AG20443 (cell line): ENCODE measurements around the gene ANKRD39.
A peak's percentile ranks its signal among the peaks of the same experiment; 100 is the strongest.
"Not testable (repeated sequence)": the region's sequence is repeated elsewhere in the genome, so short reads cannot be mapped to it uniquely, and the experiment has no call there.

Experiments used
- DNase-seq: peaks from one replicate; pipeline ENCODE4 v3.0.0; 2012; ENCODE audit warnings: low spot score, mixed read lengths

Gene ANKRD39

GRCh38 chr2:96870626-96871255 is 12.9 kb upstream of the ANKRD39 start:
- no peak for DNase-seq

GRCh38 chr2:96869822-96870625 is 12.2 kb upstream of the ANKRD39 start, which contains the start of gene SEMA4C:
SEMA4C (minus strand) TSS chr2:96870080; CDS start chr2:96867886, 2,194 bp downstream.
- DNase-seq = peak; percentile 75

- DNase-seq = peak; percentile 88
These were observed 11.5 kb upstream of the ANKRD39 start for GRCh38 chr2:96869281-96869821.

GRCh38 chr2:96868555-96869280 is 10.9 kb upstream of the ANKRD39 start:
- DNase-seq = peak; percentile 94

GRCh38 chr2:96867756-96868554 is 10.1 kb upstream of the ANKRD39 start:
- no peak for DNase-seq

- no peak for DNase-seq
These were observed 9.4 kb upstream of the ANKRD39 start for GRCh38 chr2:96866986-96867755.

- DNase-seq = no peak
These were observed 8.8 kb upstream of the ANKRD39 start for GRCh38 chr2:96866586-96866985.

- no peak for DNase-seq
These were observed 8.3 kb upstream of the ANKRD39 start for GRCh38 chr2:96866149-96866548.

GRCh38 chr2:96865654-96866053 is 7.8 kb upstream of the ANKRD39 start:
- DNase-seq = no peak

- no peak for DNase-seq
These were observed 6.7 kb upstream of the ANKRD39 start for GRCh38 chr2:96864343-96865091.

GRCh38 chr2:96863575-96864342 is 5.9 kb upstream of the ANKRD39 start:
- no peak for DNase-seq

- not testable (repeated sequence) for DNase-seq
These were observed 5.2 kb upstream of the ANKRD39 start for GRCh38 chr2:96863056-96863455.

GRCh38 chr2:96861074-96861473 is 3.3 kb upstream of the ANKRD39 start:
- DNase-seq = no peak

- no peak for DNase-seq
These were observed 2.5 kb upstream of the ANKRD39 start for GRCh38 chr2:96860065-96861029.

- no peak for DNase-seq
These were observed 1.9 kb upstream of the ANKRD39 start for GRCh38 chr2:96859681-96860064.

GRCh38 chr2:96859099-96859649 is 1.4 kb upstream of the ANKRD39 start:
- DNase-seq = no peak

- no peak for DNase-seq
These were observed 795 bp downstream of the ANKRD39 start for GRCh38 chr2:96856776-96857666.
